Nephron progenitor cell (in vitro differentiated cells): ENCODE data around the gene GRID2IP.

Experiments
- DNase-seq: peaks from one replicate; pipeline ENCODE4 v3.0.0; 2021
- H3K27ac Mint-ChIP-seq: 2 replicates; pipeline ENCODE4 v1.8.0; 2021; ENCODE audit warnings: mild to moderate bottlenecking, moderate library complexity, mixed read lengths
- H3K27me3 Mint-ChIP-seq: 2 replicates; pipeline ENCODE4 v1.8.0; 2021; ENCODE audit warnings: mild to moderate bottlenecking, low read depth, mixed read lengths; ENCODE audit not compliant: poor library complexity
- H3K36me3 Mint-ChIP-seq: 2 replicates; pipeline ENCODE4 v1.8.0; 2021; ENCODE audit warnings: low read depth, mixed read lengths
- H3K4me1 Mint-ChIP-seq: 2 replicates; pipeline ENCODE4 v1.8.0; 2021; ENCODE audit warnings: mixed read lengths
- H3K4me3 Mint-ChIP-seq: 2 replicates; pipeline ENCODE4 v1.8.0; 2021; ENCODE audit warnings: mild to moderate bottlenecking, moderate library complexity, mixed read lengths
- H3K9me3 Mint-ChIP-seq: 2 replicates; pipeline ENCODE4 v1.8.0; 2021; ENCODE audit warnings: mild to moderate bottlenecking, moderate library complexity, mixed read lengths
- CTCF ChIP-seq: fragments of 200-600 bp; sonication (generic); IDR thresholded peaks from 2 replicates; pipeline ENCODE4 v1.5.0; 2021; ENCODE audit warnings: antibody characterized with exemption

The GRID2IP gene

GRCh38 chr7:6513541-6513940 lies 37.7 kb downstream of the GRID2IP start:
- H3K9me3 Mint-ChIP-seq: no peaks in the 10 kb centered on the region
- TF ChIP-seq CTCF: no peak
- H3K27ac Mint-ChIP-seq: no peak overlapping the region
- H3K36me3 Mint-ChIP-seq: no peaks in the 10 kb centered on the region
- DNase-seq: no peak
- H3K4me1 Mint-ChIP-seq: peaks cover 11% of the 10 kb centered on the region
- H3K4me3 Mint-ChIP-seq: no peak overlapping the region
- peaks cover 11% of the 10 kb centered on the region for H3K27me3 Mint-ChIP-seq

DNA sequence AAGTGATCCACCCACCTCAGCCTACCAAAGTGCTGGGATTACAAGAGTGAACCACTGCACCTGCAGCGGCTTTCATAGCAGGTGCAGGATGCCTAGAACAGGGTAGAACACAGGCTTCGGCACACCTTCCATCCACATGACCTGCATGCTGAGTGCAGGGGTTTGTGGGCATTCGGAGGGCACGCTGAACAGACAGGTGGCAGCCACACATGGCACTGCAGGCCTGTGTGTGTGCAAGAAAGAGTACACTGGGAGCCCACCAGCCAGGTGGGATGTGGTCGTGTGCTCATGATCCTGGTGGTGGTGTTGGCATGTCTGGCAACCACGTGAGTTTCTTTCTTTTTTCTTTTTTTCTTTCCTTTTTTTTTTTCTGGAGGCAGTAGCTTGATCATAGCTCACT lies 38.4 kb downstream of the GRID2IP start:
- Mint-ChIP-seq H3K9me3 (no peaks in the 10 kb centered on the region), H3K36me3 (no peaks in the 10 kb centered on the region), H3K27me3 (peaks cover 14% of the 10 kb centered on the region), H3K4me3 (no peak overlapping the region), H3K4me1 (peaks cover 11% of the 10 kb centered on the region), H3K27ac (no peak overlapping the region)
- no peak for TF ChIP-seq CTCF
- DNase-seq: no peak

DNA sequence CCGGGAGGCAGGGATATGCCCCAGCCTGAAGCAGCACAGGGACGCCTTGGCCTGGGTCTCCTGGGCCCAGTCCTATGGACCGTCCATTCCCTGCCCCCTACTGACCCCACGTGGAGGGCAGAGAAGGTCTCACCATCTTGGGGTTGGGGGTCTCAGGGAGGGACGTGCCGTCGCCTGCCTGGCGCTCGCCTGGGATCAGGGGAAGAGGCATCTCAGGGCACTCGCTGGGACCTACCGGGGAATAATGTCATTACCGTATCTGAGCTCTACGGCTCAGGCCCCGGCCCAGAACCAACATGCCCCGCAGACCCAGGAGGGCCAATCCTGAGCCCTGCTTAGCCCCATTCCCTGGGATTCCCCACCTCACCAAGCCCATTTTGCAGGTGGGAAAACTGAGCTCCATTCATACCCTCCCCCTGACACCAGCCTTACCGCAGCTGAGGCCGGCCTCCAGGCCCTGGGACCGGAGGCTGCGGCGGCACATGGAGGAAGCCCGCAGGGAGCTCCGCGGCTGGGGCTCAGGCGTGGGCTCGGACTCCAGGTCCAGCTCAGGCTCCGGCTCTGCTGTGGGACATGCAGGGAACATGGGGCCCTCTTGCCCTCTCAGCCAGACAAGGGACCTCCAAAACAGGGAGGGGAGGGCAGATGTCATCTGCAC lies 40.7 kb downstream of the GRID2IP start:
- Mint-ChIP-seq H3K4me1 (peaks cover 8% of the 10 kb centered on the region), H3K36me3 (no peaks in the 10 kb centered on the region), H3K4me3 (no peak overlapping the region), H3K27me3 (peaks cover 28% of the 10 kb centered on the region), H3K9me3 (no peaks in the 10 kb centered on the region), H3K27ac (no peak overlapping the region)
- no peak for TF ChIP-seq CTCF
- no peak for DNase-seq

DNA sequence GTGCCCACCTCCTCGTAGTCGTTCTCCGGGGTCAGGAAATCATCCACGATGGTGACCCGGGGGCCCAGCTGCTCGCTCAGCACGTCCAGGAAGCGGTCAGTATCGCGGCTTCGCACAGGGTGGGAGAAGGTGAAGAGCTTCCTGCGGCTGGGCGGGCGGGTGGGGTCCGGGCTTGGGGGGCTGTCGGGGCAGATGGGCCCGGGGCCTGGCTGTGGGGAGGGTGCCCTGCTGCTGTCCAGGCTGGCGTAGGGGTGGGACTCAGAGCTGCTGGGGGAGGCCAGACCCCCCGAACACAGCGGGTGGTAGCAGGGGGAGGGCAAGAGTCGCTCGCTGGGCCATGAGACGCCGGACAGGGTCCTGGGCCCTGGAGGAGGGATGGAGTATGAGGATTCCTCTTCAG lies 42.3 kb downstream of the GRID2IP start:
- Mint-ChIP-seq H3K9me3 (no peaks in the 10 kb centered on the region), H3K4me3 (no peak overlapping the region), H3K27me3 (peaks cover 41% of the 10 kb centered on the region), H3K27ac (no peak overlapping the region), H3K36me3 (no peaks in the 10 kb centered on the region), H3K4me1 (peaks cover 8% of the 10 kb centered on the region)
- DNase-seq: no peak
- TF ChIP-seq CTCF: no peak

- Mint-ChIP-seq H3K9me3 (no peaks in the 10 kb centered on the region), H3K27me3 (peaks cover 44% of the 10 kb centered on the region), H3K27ac (no peak overlapping the region), H3K36me3 (no peaks in the 10 kb centered on the region), H3K4me3 (no peak overlapping the region), H3K4me1 (peaks cover 8% of the 10 kb centered on the region)
- DNase-seq: no peak
- TF ChIP-seq CTCF: no peak
Measured at GRCh38 chr7:6508539-6508938, 42.7 kb downstream of the GRID2IP start.

- Mint-ChIP-seq H3K27ac (no peak overlapping the region), H3K4me3 (no peak overlapping the region), H3K4me1 (peaks cover 8% of the 10 kb centered on the region), H3K9me3 (no peaks in the 10 kb centered on the region), H3K36me3 (no peaks in the 10 kb centered on the region), H3K27me3 (peaks cover 45% of the 10 kb centered on the region)
- no peak for DNase-seq
- no peak for TF ChIP-seq CTCF
Measured at GRCh38 chr7:6507906-6508305, 43.4 kb downstream of the GRID2IP start.
